22Rv1 (cell line): Measurements from ENCODE around the gene STEAP1B.

Source experiments
- CTCF ChIP-seq: fragments of 450-650 bp; IDR thresholded peaks from 2 replicates; pipeline ENCODE4 v1.5.1; 2017; ENCODE audit warnings: mild to moderate bottlenecking
- ZFX ChIP-seq: fragments of 450-650 bp; IDR thresholded peaks from 2 replicates; pipeline ENCODE4 v1.6.1; 2017; ENCODE audit warnings: antibody characterized with exemption, borderline replicate concordance

GRCh38 chr7:22541789-22542188 is 41.8 kb upstream of the STEAP1B start:
- TF ChIP-seq CTCF: no peak
- TF ChIP-seq ZFX: no peak
